Peyer's patch (tissue), 4 donors: Measurements from ENCODE around the gene RGS3.

Experiments
- POLR2A ChIP-seq, 2 donors: fragments of 450-650 bp; IDR thresholded peaks; one replicate each; pipeline ENCODE4 v1.5.1; 2017; ENCODE audit warnings: antibody characterized with exemption in 2 of 2, mild to moderate bottlenecking in 2 of 2, moderate library complexity in 2 of 2
- TF ChIP-seq, protein P1 (sequence below), 6 experiments: fragments of 450-650 bp in 4 of 6; fragments of 200-600 bp in 2 of 6; sonication (generic) in 1 of 6; IDR thresholded peaks; one replicate each; pipeline ENCODE4 v1.5.1; 2017 to 2019; ENCODE audit warnings: antibody characterized with exemption in 6 of 6, mild to moderate bottlenecking in 3 of 6, moderate library complexity in 1 of 6

DNA sequence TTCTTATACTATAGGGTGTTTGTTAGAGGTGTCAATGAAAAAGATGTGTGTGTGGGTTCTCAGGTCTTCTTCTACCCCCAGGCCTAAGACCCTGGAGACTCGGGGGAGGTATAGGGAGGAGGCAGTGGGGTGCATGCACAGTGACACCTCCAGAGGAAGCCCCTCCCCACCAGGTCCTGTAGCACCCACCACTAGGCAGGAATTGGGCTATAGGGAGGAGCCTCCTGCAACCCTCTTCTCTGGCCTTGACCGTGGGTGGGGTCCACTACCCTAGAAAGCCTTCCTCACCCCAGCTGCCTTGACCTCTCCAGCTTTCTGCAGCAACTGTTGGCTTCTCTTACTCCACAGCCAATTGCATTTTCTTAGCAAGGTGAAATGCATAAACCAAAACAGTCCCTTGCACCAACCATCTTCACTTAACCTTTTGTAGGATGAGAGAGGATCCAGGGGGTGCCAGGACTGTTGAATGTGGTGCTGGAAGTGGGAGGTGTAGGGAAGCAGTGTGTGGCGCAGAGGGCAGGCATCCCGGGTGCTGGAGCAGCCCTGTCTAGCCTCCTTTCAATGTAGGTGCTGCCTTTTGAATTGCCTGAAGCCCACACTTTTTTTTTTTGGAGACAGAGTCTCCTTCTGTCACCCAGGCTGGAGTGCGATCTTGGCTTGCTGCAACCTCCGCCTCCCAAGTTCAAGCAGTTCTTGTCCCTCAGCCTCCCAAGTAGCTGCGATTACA lies 128.5 kb downstream of the RGS3 start:
- TF ChIP-seq, protein P1, sequence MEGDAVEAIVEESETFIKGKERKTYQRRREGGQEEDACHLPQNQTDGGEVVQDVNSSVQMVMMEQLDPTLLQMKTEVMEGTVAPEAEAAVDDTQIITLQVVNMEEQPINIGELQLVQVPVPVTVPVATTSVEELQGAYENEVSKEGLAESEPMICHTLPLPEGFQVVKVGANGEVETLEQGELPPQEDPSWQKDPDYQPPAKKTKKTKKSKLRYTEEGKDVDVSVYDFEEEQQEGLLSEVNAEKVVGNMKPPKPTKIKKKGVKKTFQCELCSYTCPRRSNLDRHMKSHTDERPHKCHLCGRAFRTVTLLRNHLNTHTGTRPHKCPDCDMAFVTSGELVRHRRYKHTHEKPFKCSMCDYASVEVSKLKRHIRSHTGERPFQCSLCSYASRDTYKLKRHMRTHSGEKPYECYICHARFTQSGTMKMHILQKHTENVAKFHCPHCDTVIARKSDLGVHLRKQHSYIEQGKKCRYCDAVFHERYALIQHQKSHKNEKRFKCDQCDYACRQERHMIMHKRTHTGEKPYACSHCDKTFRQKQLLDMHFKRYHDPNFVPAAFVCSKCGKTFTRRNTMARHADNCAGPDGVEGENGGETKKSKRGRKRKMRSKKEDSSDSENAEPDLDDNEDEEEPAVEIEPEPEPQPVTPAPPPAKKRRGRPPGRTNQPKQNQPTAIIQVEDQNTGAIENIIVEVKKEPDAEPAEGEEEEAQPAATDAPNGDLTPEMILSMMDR (IDR thresholded peaks at IDR 0.05): no peak
- no peak for TF ChIP-seq POLR2A (IDR thresholded peaks at IDR 0.05)
